Cardiac muscle cell (in vitro differentiated cells and primary cell): ENCODE measurements around the gene FAM131A. TPM values are rescaled to one million over a fixed set of nuclear protein-coding genes. Genes with fewer than 3 reads are reported as not detected.

Source experiments
- DNase-seq, 2 donors: peaks; one replicate each; pipeline versions ENCODE4 v3.0.0 to v3.0.0-alpha.2; 2010 to 2017; ENCODE audit warnings: low read depth in 1 of 2, low spot score in 1 of 2
- H3K27ac ChIP-seq: fragments of 200-600 bp; sonication (generic); 2 replicates; pipeline ENCODE4 v1.5.1; 2016
- H3K27me3 ChIP-seq: fragments of 200-600 bp; sonication (generic); 2 replicates; pipeline ENCODE4 v1.6.0; 2016; ENCODE audit warnings: control low read depth
- H3K36me3 ChIP-seq: fragments of 200-600 bp; sonication (generic); 2 replicates; pipeline ENCODE4 v1.5.1; 2016; ENCODE audit warnings: control low read depth
- H3K4me1 ChIP-seq: fragments of 200-600 bp; sonication (generic); 2 replicates; pipeline ENCODE4 v1.8.1; 2017; ENCODE audit warnings: low read depth, mild to moderate bottlenecking, mixed run types
- H3K4me3 ChIP-seq: fragments of 200-600 bp; sonication (generic); 2 replicates; pipeline ENCODE4 v1.5.1; 2016; ENCODE audit warnings: mild to moderate bottlenecking
- H3K9me3 ChIP-seq: fragments of 200-600 bp; sonication (generic); 2 replicates; pipeline ENCODE4 v1.5.1; 2017; ENCODE audit warnings: low read depth, mild to moderate bottlenecking, control low read depth
- polyA plus RNA-seq: library from polyadenylated mRNA; unstranded; fragments of >200 nt; fragmentation: Nextera tagmentation; extraction: Ambion mirVana; gene quantifications from 2 replicates; pipeline ENCODE4 v1.2.1, GENCODE V29; 2016
- total RNA-seq: library from RNA; depleted of rRNA; stranded (reverse); fragments of >200 nt; gene quantifications from 2 replicates; pipeline ENCODE4 v1.2.3, GENCODE V29; 2016
- TF ChIP-seq, protein P1 (sequence below): IDR thresholded peaks from 2 replicates; pipeline ENCODE4 v1.5.1; 2012; ENCODE audit warnings: low read depth, mild to moderate bottlenecking, low read length

The FAM131A gene
- total and polyA plus RNA-seq, 2 experiments from 2014 or later, result 9.6 to 34.3 TPM

DNA sequence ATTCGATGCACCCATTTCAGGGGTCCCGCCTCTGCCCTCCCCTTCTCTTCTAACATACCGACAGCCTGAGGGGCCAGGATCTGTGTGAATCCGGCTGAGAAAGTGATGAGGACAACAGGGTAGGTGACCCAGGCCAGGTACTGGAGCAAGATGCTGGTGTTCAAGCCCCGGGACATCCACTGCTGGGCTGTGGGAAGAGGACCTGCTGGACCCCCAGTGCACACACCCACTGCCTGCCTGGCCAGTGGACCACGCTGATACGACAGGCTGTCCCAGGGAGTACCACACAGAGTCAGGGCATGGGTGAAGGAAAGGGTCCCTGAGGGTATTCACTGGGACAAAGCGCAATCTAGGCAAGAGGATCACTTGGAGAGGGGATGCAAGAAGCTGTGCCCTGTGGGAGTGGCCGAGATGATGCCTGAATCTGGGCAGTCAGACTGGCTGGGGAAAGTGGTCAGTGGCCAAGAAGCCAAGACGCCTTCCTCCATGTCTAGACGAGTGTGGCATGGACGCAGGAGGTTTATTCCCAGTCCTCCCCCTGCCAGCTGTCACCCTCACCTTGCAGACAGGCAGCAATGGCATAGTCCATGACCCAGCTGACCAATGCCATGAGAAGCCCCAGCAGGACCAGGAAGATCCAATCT, 20.8 kb downstream of the FAM131A start:
- Histone ChIP-seq H3K4me1 (peaks cover 9% of the 10 kb centered on the region), H3K4me3 (no peak overlapping the region), H3K9me3 (no peaks in the 10 kb centered on the region), H3K27ac (no peak overlapping the region), H3K27me3 (no peaks in the 10 kb centered on the region), H3K36me3 (peaks cover 10% of the 10 kb centered on the region)
- TF ChIP-seq, protein P1, sequence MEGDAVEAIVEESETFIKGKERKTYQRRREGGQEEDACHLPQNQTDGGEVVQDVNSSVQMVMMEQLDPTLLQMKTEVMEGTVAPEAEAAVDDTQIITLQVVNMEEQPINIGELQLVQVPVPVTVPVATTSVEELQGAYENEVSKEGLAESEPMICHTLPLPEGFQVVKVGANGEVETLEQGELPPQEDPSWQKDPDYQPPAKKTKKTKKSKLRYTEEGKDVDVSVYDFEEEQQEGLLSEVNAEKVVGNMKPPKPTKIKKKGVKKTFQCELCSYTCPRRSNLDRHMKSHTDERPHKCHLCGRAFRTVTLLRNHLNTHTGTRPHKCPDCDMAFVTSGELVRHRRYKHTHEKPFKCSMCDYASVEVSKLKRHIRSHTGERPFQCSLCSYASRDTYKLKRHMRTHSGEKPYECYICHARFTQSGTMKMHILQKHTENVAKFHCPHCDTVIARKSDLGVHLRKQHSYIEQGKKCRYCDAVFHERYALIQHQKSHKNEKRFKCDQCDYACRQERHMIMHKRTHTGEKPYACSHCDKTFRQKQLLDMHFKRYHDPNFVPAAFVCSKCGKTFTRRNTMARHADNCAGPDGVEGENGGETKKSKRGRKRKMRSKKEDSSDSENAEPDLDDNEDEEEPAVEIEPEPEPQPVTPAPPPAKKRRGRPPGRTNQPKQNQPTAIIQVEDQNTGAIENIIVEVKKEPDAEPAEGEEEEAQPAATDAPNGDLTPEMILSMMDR, result no peak
- no peak for DNase-seq

DNA sequence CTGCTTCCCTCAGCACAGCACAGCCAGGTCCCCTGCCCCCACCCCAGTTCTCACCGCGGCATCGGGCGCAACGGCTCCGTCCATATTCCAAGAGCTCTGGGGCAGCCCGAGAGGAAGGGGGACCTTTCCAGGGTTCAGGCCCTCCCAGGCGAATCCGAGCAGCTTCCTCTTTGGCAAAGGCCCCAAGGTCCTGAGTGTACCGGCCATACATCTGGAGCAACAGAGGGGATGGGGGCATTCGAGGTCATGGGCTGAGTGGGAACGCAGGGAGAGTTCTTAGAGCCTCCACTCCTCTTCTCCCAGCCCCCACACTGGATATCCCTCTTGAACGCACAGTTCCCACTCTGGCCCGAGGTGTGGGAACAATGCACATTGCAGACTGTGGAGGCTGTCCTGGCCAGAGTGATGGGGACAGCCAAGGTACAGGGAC, 21.5 kb downstream of the FAM131A start:
- H3K27me3 ChIP-seq, result no peaks in the 10 kb centered on the region

DNA sequence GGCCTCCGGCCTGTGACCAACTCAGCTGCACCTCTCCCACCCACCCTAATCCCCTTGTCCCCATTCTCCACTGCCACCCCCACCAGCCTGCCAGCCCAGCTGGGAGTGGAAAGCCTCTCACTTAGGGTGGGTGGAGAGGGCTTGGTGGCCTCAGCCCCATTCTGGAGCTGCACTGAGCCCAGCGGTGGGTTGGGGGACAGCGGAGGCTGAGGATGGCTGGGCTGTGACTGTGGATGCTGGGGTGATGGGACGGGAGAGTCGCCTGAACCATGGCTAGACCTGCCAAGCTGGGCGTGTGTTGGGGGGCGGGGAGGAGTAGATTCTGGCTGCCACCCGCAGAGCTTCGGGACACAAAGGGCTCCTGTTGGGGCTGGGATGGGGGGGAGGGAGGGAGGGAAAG, 22.2 kb downstream of the FAM131A start:
- Histone ChIP-seq H3K27me3 (no peaks in the 10 kb centered on the region), H3K9me3 (no peaks in the 10 kb centered on the region), H3K36me3 (peaks cover 10% of the 10 kb centered on the region), H3K4me1 (peaks cover 14% of the 10 kb centered on the region), H3K4me3 (no peak overlapping the region), H3K27ac (no peak overlapping the region)
- no peak for DNase-seq
- TF ChIP-seq, protein P1, result no peak

More for the DNA sequence above, 21.5 kb downstream of the FAM131A start:
- TF ChIP-seq, protein P1, result no peak
- DNase-seq, result no peak
- Histone ChIP-seq H3K4me3 (no peak overlapping the region), H3K9me3 (no peaks in the 10 kb centered on the region), H3K36me3 (peaks cover 10% of the 10 kb centered on the region), H3K27ac (no peak overlapping the region), H3K4me1 (peaks cover 11% of the 10 kb centered on the region)

DNA sequence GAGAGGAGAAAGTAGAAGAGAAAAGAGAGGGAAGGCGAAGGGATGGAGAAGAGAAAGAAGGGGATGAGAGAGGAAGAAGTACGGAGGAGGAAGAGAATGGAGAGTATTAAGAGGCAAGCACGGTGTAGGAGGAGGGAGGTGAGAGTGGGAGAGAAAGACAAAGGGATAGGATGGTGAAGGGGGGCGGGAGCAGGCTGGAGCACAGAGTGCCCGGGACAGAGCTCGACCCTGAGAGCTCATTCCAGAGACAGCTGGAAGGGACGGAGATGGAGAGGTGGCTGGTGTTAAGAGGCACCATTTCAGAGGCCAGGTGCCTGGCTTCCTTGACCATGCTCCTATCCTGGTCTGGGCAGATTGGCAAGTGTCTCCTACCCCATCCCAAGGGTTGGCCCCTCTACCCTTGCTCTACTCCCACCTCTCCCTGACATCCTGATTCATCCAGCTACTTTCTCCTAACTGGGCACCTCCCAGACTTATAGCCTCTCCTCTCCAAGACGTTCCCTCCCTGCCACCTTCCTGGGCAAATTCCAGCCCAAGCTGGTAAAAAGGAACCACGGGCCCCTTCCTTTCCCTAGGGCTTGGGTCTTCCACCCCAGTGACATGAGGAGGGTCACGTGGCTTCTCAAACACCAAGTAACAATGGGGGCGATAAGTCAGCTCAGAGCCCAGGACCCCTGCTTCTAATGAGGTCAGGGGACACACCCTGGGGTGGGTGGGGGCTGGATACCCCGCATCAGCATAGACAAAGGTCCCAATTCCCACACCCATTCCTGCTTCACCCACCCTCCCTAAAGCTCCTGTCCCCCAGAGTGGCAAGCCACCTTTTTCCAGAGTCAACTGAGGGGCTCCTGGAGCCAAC, 22.9 kb downstream of the FAM131A start:
- Histone ChIP-seq H3K4me3 (peak overlapping the region; percentile 69), H3K27ac (no peak overlapping the region), H3K4me1 (peaks cover 14% of the 10 kb centered on the region), H3K36me3 (peaks cover 10% of the 10 kb centered on the region), H3K27me3 (no peaks in the 10 kb centered on the region), H3K9me3 (no peaks in the 10 kb centered on the region)
- TF ChIP-seq, protein P1, result no peak
- no peak for DNase-seq

DNA sequence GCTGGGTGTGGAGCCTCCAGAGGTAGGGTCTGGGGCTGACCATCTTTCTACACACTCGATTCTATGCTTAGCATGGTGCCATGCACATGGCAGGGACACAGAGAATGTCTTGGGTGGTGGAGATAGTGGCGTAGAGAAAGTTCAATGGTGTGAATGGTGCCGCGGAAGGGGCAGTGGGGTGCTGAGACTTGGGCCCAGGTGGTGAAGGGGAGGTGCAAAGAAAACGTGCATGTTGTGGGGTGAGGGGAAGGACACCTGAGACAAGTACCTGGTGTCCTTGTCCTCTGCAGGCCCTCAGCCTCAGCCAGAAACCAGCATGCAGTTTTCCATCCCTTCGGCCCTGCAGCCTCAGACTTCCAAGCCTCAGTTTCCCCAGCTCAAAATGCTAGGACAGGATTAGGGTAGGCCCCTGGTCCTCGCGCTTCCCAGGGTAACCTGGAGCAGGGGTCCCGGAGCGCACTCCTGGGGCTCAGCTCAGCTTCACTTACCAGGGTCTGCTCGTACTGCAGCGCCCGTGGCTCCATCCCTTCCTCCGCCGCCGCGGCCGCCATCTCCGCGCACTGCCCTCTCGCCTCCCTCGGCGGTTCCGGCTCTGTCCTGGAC, 23.6 kb downstream of the FAM131A start:
- peak overlapping the region; percentile 69 for H3K4me3 ChIP-seq
- H3K27ac ChIP-seq, result no peak overlapping the region
- no peak for DNase-seq
- H3K27me3 ChIP-seq, result no peaks in the 10 kb centered on the region
- TF ChIP-seq, protein P1, result no peak
- H3K36me3 ChIP-seq, result peaks cover 10% of the 10 kb centered on the region
- no peaks in the 10 kb centered on the region for H3K9me3 ChIP-seq
- peaks cover 14% of the 10 kb centered on the region for H3K4me1 ChIP-seq
